ENCODE measurements around the gene AKT1S1.
A peak's percentile ranks its signal among the peaks of the same experiment; 100 is the strongest.

Gene AKT1S1

GRCh38 chr19:49906879-49907564 lies 29.9 kb upstream of the AKT1S1 start:
- no peak overlapping the region for H3K4me3 ChIP-seq (ENCODE audit: control insufficient read depth in 1 of 7, extremely low read depth in 1 of 7, insufficient read depth in 4 of 7, low read depth in 2 of 7, low read length in 6 of 7)
- 98% methylated on average over 14 of the region's 16 CpGs for WGBS (ENCODE audit: insufficient coverage)
- ChIA-PET CTCF (interaction anchor here (1.0 kb wide), 1 partner anchor 10 kb away, joined by 3 read pairs; no protein-coding TSS in a partner anchor), POLR2A (interaction anchor here (0.6 kb wide), 1 partner anchor 30 kb away, joined by 3 read pairs; the partner anchor contains the start of gene AKT1S1)
- H3K9me3 ChIP-seq (ENCODE audit: control extremely low read depth in 1 of 5, control insufficient read depth in 4 of 5, insufficient read depth in 2 of 5, low read depth in 1 of 5, low read length in 4 of 5) = no peaks in the 10 kb centered on the region
- peaks cover 3 to 53% (median 33%) of the 10 kb centered on the region in 4 experiments for H3K36me3 ChIP-seq (ENCODE audit: control insufficient read depth in 4 of 4, insufficient read depth in 4 of 4, low read length in 3 of 4)
- no peaks in the 10 kb centered on the region for H3K27me3 ChIP-seq (replicated peaks in 2 of 5; ENCODE audit: control insufficient read depth in 4 of 5, insufficient read depth in 5 of 5, low read length in 4 of 5)
- DNase-seq = no peak
- H3K4me1 ChIP-seq (ENCODE audit: control extremely low read depth in 1 of 4, control insufficient read depth in 4 of 4, insufficient read depth in 4 of 4, low read length in 3 of 4) = peaks cover 12 to 29% (median 16%) of the 10 kb centered on the region in 4 experiments
- no peak overlapping the region for H3K27ac ChIP-seq (ENCODE audit: insufficient read depth in 1 of 2, low read depth in 1 of 2, low read length in 2 of 2, poor library complexity in 1 of 2, severe bottlenecking in 2 of 2)

GRCh38 chr19:49904136-49904535 lies 27.0 kb upstream of the AKT1S1 start:
- Histone ChIP-seq H3K27me3 (replicated peaks in 2 of 5; ENCODE audit: control insufficient read depth in 4 of 5, insufficient read depth in 5 of 5, low read length in 4 of 5) (no peaks in the 10 kb centered on the region), H3K4me1 (ENCODE audit: control extremely low read depth in 1 of 4, control insufficient read depth in 4 of 4, insufficient read depth in 4 of 4, low read length in 3 of 4) (peaks cover 2 to 15% (median 5%) of the 10 kb centered on the region in 4 experiments), H3K36me3 (ENCODE audit: control insufficient read depth in 4 of 4, insufficient read depth in 4 of 4, low read length in 3 of 4) (peaks cover 3 to 29% (median 22%) of the 10 kb centered on the region in 4 experiments), H3K9me3 (ENCODE audit: control extremely low read depth in 1 of 5, control insufficient read depth in 4 of 5, insufficient read depth in 2 of 5, low read depth in 1 of 5, low read length in 4 of 5) (no peaks in the 10 kb centered on the region), H3K4me3 (ENCODE audit: control insufficient read depth in 1 of 7, extremely low read depth in 1 of 7, insufficient read depth in 4 of 7, low read depth in 2 of 7, low read length in 6 of 7) (no peak overlapping the region), H3K27ac (ENCODE audit: insufficient read depth in 1 of 2, low read depth in 1 of 2, low read length in 2 of 2, poor library complexity in 1 of 2, severe bottlenecking in 2 of 2) (no peak overlapping the region)
- ChIA-PET CTCF (no interaction called here), POLR2A (no interaction called here)
- 2% methylated on average over 6 of the region's 6 CpGs for WGBS (ENCODE audit: insufficient coverage)
- peak in 2 of 3 donors; percentile 20 to 30 for DNase-seq

GRCh38 chr19:49896863-49897621 lies 19.9 kb upstream of the AKT1S1 start, which contains the start of gene IL4I1:
Gene IL4I1 (minus strand): TSS chr19:49896887. CDS start chr19:49896160, 727 bp downstream.
- DNase-seq = peak; percentile 82 to 96 (median 95)
- POLR2A ChIA-PET = interaction anchor here (1.0 to 2.1 kb wide), 4 partner anchors 11 to 32 kb away, joined by 3 to 15 read pairs (median 6); partner anchors contain the start of genes ATF5 and NUP62
- peaks cover 0 to 6% (median 0%) of the 10 kb centered on the region in 5 experiments for H3K27me3 ChIP-seq (replicated peaks in 2 of 5; ENCODE audit: control insufficient read depth in 4 of 5, insufficient read depth in 5 of 5, low read length in 4 of 5)
- H3K36me3 ChIP-seq (ENCODE audit: control insufficient read depth in 4 of 4, insufficient read depth in 4 of 4, low read length in 3 of 4) = no peaks in the 10 kb centered on the region
- no peaks in the 10 kb centered on the region for H3K9me3 ChIP-seq (ENCODE audit: control extremely low read depth in 1 of 5, control insufficient read depth in 4 of 5, insufficient read depth in 2 of 5, low read depth in 1 of 5, low read length in 4 of 5)
- peaks cover 0 to 30% (median 30%) of the 10 kb centered on the region in 4 experiments for H3K4me1 ChIP-seq (ENCODE audit: control extremely low read depth in 1 of 4, control insufficient read depth in 4 of 4, insufficient read depth in 4 of 4, low read length in 3 of 4)
- H3K27ac ChIP-seq (ENCODE audit: insufficient read depth in 1 of 2, low read depth in 1 of 2, low read length in 2 of 2, poor library complexity in 1 of 2, severe bottlenecking in 2 of 2) = peak within 1 kb of the TSS in 1 of 2 experiments; percentile 73
- under 1% methylated on average over 17 of the region's 20 CpGs for WGBS (ENCODE audit: insufficient coverage)
- CTCF ChIA-PET = interaction anchor here (1.1 to 1.7 kb wide), 3 partner anchors 17 to 33 kb away, joined by 3 to 5 read pairs (median 3); partner anchors contain the start of gene NUP62
- H3K4me3 ChIP-seq (ENCODE audit: control insufficient read depth in 1 of 7, extremely low read depth in 1 of 7, insufficient read depth in 4 of 7, low read depth in 2 of 7, low read length in 6 of 7) = peak within 1 kb of the TSS in 5 of 7 experiments; percentile 0 to 67 (median 43)

GRCh38 chr19:49895566-49896297 lies 18.6 kb upstream of the AKT1S1 start:
- Histone ChIP-seq H3K9me3 (ENCODE audit: control extremely low read depth in 1 of 5, control insufficient read depth in 4 of 5, insufficient read depth in 2 of 5, low read depth in 1 of 5, low read length in 4 of 5) (no peaks in the 10 kb centered on the region), H3K27me3 (replicated peaks in 2 of 5; ENCODE audit: control insufficient read depth in 4 of 5, insufficient read depth in 5 of 5, low read length in 4 of 5) (peaks cover 0 to 9% (median 3%) of the 10 kb centered on the region in 5 experiments), H3K36me3 (ENCODE audit: control insufficient read depth in 4 of 4, insufficient read depth in 4 of 4, low read length in 3 of 4) (no peaks in the 10 kb centered on the region), H3K27ac (ENCODE audit: insufficient read depth in 1 of 2, low read depth in 1 of 2, low read length in 2 of 2, poor library complexity in 1 of 2, severe bottlenecking in 2 of 2) (no peak overlapping the region), H3K4me1 (ENCODE audit: control extremely low read depth in 1 of 4, control insufficient read depth in 4 of 4, insufficient read depth in 4 of 4, low read length in 3 of 4) (peaks cover 0 to 30% (median 30%) of the 10 kb centered on the region in 4 experiments), H3K4me3 (ENCODE audit: control insufficient read depth in 1 of 7, extremely low read depth in 1 of 7, insufficient read depth in 4 of 7, low read depth in 2 of 7, low read length in 6 of 7) (peak overlapping the region in 1 of 7 experiments; percentile 16)
- POLR2A ChIA-PET = no interaction called here
- no peak for DNase-seq
- CTCF ChIA-PET = interaction anchor here (1.1 to 1.7 kb wide), 3 partner anchors 19 to 34 kb away, joined by 3 to 5 read pairs (median 3); partner anchors contain the start of gene NUP62
- WGBS (ENCODE audit: insufficient coverage) = 84% methylated on average over 11 of the region's 17 CpGs

- no peak for DNase-seq
- CTCF ChIA-PET = interaction anchor here (1.1 to 1.7 kb wide), 2 partner anchors 19 to 24 kb away, joined by 3 to 5 read pairs; no protein-coding TSS in a partner anchor
- POLR2A ChIA-PET = interaction anchor here (0.6 to 1.4 kb wide), 3 partner anchors 17 to 48 kb away, joined by 3 read pairs; partner anchors contain the start of genes AKT1S1, NUP62 and TBC1D17
- no peak overlapping the region for H3K4me3 ChIP-seq (ENCODE audit: control insufficient read depth in 1 of 7, extremely low read depth in 1 of 7, insufficient read depth in 4 of 7, low read depth in 2 of 7, low read length in 6 of 7)
- H3K36me3 ChIP-seq (ENCODE audit: control insufficient read depth in 4 of 4, insufficient read depth in 4 of 4, low read length in 3 of 4) = no peaks in the 10 kb centered on the region
- H3K27me3 ChIP-seq (replicated peaks in 2 of 5; ENCODE audit: control insufficient read depth in 4 of 5, insufficient read depth in 5 of 5, low read length in 4 of 5) = peaks cover 0 to 13% (median 3%) of the 10 kb centered on the region in 5 experiments
- H3K27ac ChIP-seq (ENCODE audit: insufficient read depth in 1 of 2, low read depth in 1 of 2, low read length in 2 of 2, poor library complexity in 1 of 2, severe bottlenecking in 2 of 2) = no peak overlapping the region
- 95% methylated on average over 12 of the region's 17 CpGs for WGBS (ENCODE audit: insufficient coverage)
- H3K9me3 ChIP-seq (ENCODE audit: control extremely low read depth in 1 of 5, control insufficient read depth in 4 of 5, insufficient read depth in 2 of 5, low read depth in 1 of 5, low read length in 4 of 5) = no peaks in the 10 kb centered on the region
- H3K4me1 ChIP-seq (ENCODE audit: control extremely low read depth in 1 of 4, control insufficient read depth in 4 of 4, insufficient read depth in 4 of 4, low read length in 3 of 4) = peaks cover 0 to 34% (median 32%) of the 10 kb centered on the region in 4 experiments
These were observed 17.9 kb upstream of the AKT1S1 start for GRCh38 chr19:49894879-49895565.
